K562 (cell line): ENCODE data around the gene MSH2. TPM values are rescaled to one million over a fixed set of nuclear protein-coding genes. Genes with fewer than 3 reads are reported as not detected.

ENCODE experiments used
- ATAC-seq: fragments of 200-7000 bp; cut with Tn5 transposase; 3 replicates; pipeline ENCODE4 v1.9.1; 2020; ENCODE audit warnings: moderate library complexity
- BruUV-seq: library from RNA; stranded (reverse); fragments of 400-500 nt; replicated peaks from 2 replicates; lab custom pipeline; 2021; lab: Mats Ljungman, UMichigan
- CTCF ChIA-PET: fragments of 300-600 bp; formaldehyde crosslinking; extraction: SDS; loops from one replicate; lab custom pipeline; 2021; ENCODE audit warnings: low intra/inter-chr PET ratio; lab: Yijun Ruan, JAX
- POLR2A ChIA-PET: fragments of 300-600, 350-650 bp; sonication (Branson Sonifier 250); formaldehyde crosslinking; extraction: SDS; loops from one replicate; lab custom pipeline; 2021; ENCODE audit warnings: antibody characterized with exemption, inconsistent platforms; lab: Yijun Ruan, JAX
- DNase-seq, 4 experiments: peaks; one replicate each; pipeline versions ENCODE4 v3.0.0 to v3.0.0-alpha.2; 2011 to 2018; ENCODE audit warnings: low spot score in 3 of 4, mixed read lengths in 3 of 4; ENCODE audit errors: extremely low read depth in 1 of 4
- FAIRE-seq: peaks from 2 replicates; lab custom pipeline; 2011; peaks lifted over from hg19 to GRCh38; lab: Jason Lieb, UNC
- H2AFZ ChIP-seq: 2 replicates; pipeline ENCODE4 v1.6.0; 2011; ENCODE audit warnings: low read depth, low read length, control low read depth, inconsistent platforms
- H3K27ac ChIP-seq: fragments of 200-600 bp; 3 replicates; pipeline ENCODE4 v1.8.0; 2011; ENCODE audit warnings: low read depth, mild to moderate bottlenecking, control low read depth, inconsistent platforms, low read length, moderate library complexity, mixed read lengths; ENCODE audit errors: extremely low read depth
- H3K27me3 ChIP-seq, 2 experiments: fragments of 300-600 bp in 1 of 2; 2 replicates in 1 of 2; 3 replicates in 1 of 2; pipeline versions ENCODE4 v1.6.0 to v1.8.0; 2011; ENCODE audit warnings: inconsistent platforms in 2 of 2, low read length in 2 of 2, mild to moderate bottlenecking in 1 of 2, mixed read lengths in 1 of 2, moderate library complexity in 1 of 2; ENCODE audit not compliant: control insufficient read depth in 2 of 2, insufficient read depth in 2 of 2
- H3K36me3 ChIP-seq: fragments of 300-600 bp; 3 replicates; pipeline ENCODE4 v1.8.0; 2011; ENCODE audit warnings: mild to moderate bottlenecking, low read length, inconsistent platforms; ENCODE audit not compliant: control insufficient read depth, insufficient read depth
- H3K4me1 ChIP-seq, 2 experiments: fragments of 200-600 bp in 1 of 2; replicated peaks in 1 of 2; 2 replicates in 1 of 2; 3 replicates in 1 of 2; pipeline versions ENCODE4 v1.5.1 to v1.8.0; 2011; ENCODE audit warnings: inconsistent platforms in 2 of 2, low read length in 2 of 2, mild to moderate bottlenecking in 1 of 2, mixed read lengths in 1 of 2, moderate library complexity in 1 of 2; ENCODE audit not compliant: control insufficient read depth in 2 of 2, insufficient read depth in 2 of 2
- H3K4me2 ChIP-seq: 2 replicates; pipeline ENCODE4 v1.6.1; 2011; ENCODE audit warnings: low read length, control low read depth, inconsistent platforms, mixed read lengths; ENCODE audit not compliant: insufficient read depth
- H3K4me3 ChIP-seq: fragments of 200-600 bp; sonication (generic), shearing (Covaris generic); 2 replicates; pipeline ENCODE4 v1.5.1; 2016; ENCODE audit warnings: control low read depth, inconsistent platforms
- H3K79me2 ChIP-seq: fragments of 200-600 bp; 3 replicates; pipeline ENCODE4 v1.8.0; 2011; ENCODE audit warnings: low read length, inconsistent platforms; ENCODE audit not compliant: control insufficient read depth, insufficient read depth
- H3K9ac ChIP-seq, 2 experiments: 2 replicates each; pipeline versions ENCODE4 v1.6.0 to v1.6.1; 2011; ENCODE audit warnings: low read depth in 2 of 2, low read length in 2 of 2, control low read depth in 1 of 2, inconsistent platforms in 1 of 2, mild to moderate bottlenecking in 1 of 2, mixed read lengths in 1 of 2; ENCODE audit not compliant: insufficient read depth in 1 of 2
- H3K9me1 ChIP-seq: one replicate; pipeline ENCODE4 v1.6.0; 2011; ENCODE audit warnings: inconsistent platforms, mild to moderate bottlenecking, low read length, moderate library complexity; ENCODE audit not compliant: control insufficient read depth, insufficient read depth
- H3K9me3 ChIP-seq: replicated peaks from 2 replicates; pipeline ENCODE4 v1.5.1; 2011; ENCODE audit warnings: low read depth, low read length, inconsistent platforms; ENCODE audit not compliant: control insufficient read depth, insufficient read depth
- H4K20me1 ChIP-seq: replicated peaks from 2 replicates; pipeline ENCODE4 v1.6.1; 2011; ENCODE audit warnings: low read length, inconsistent platforms, mixed read lengths; ENCODE audit not compliant: control insufficient read depth, insufficient read depth
- ARID2 ChIP-seq: fragments of 450-650 bp; IDR thresholded peaks from 2 replicates; pipeline ENCODE4 v1.6.1; 2017; ENCODE audit warnings: antibody characterized with exemption, mild to moderate bottlenecking
- CBFA2T3 ChIP-seq: fragments of 450-650 bp; IDR thresholded peaks from 2 replicates; pipeline ENCODE4 v1.6.1; 2017
- ELF4 ChIP-seq: fragments of 450-650 bp; formaldehyde crosslinking; IDR thresholded peaks from 2 replicates; pipeline ENCODE4 v1.4.0; 2022; ENCODE audit warnings: missing genetic modification characterization
- KLF6 ChIP-seq: fragments of 250-450 bp; sonication (Bioruptor Pico); IDR thresholded peaks from 2 replicates; pipeline ENCODE4 v1.4.0; 2020; ENCODE audit warnings: mild to moderate bottlenecking, moderate library complexity, borderline replicate concordance
- MCM3 ChIP-seq: fragments of 450-650 bp; IDR thresholded peaks from 2 replicates; pipeline ENCODE4 v1.6.1; 2016
- MEIS2 ChIP-seq: fragments of 450-650 bp; IDR thresholded peaks from 2 replicates; pipeline ENCODE4 v1.6.1; 2014; ENCODE audit warnings: mild to moderate bottlenecking; ENCODE audit not compliant: partially characterized antibody
- RCOR1 ChIP-seq, 2 experiments: IDR thresholded peaks; 2 replicates each; pipeline ENCODE4 v1.6.1; 2012; ENCODE audit warnings: low read depth in 2 of 2, low read length in 2 of 2, borderline replicate concordance in 1 of 2, improper control_type of control experiment in 1 of 2
- SMAD3 ChIP-seq: fragments of 450-650 bp; formaldehyde crosslinking; conservative IDR thresholded peaks from 2 replicates; pipeline ENCODE4 v1.4.0; 2020; ENCODE audit warnings: mild to moderate bottlenecking
- ZBTB40 ChIP-seq, 2 experiments: fragments of 450-650 bp in 1 of 2; sonication (generic) in 1 of 2; formaldehyde crosslinking in 1 of 2; IDR thresholded peaks; 2 replicates each; pipeline versions ENCODE4 v1.7.1 to v1.9.0; 2016 to 2022; ENCODE audit warnings: inconsistent platforms in 1 of 2, mild to moderate bottlenecking in 1 of 2, missing genetic modification reagents in 1 of 2
- ZNF212 ChIP-seq: fragments of 450-650 bp; formaldehyde crosslinking; IDR thresholded peaks from 2 replicates; pipeline ENCODE4 v1.4.0; 2020; ENCODE audit warnings: mild to moderate bottlenecking
- ZNF551 ChIP-seq: fragments of 250-450 bp; sonication (Bioruptor Pico); IDR thresholded peaks from 2 replicates; pipeline ENCODE4 v1.5.0; 2021; ENCODE audit warnings: mild to moderate bottlenecking, moderate library complexity
- WGBS: fragments of 100-300 bp; shearing (Covaris generic); methylation state at CpG from one replicate; pipeline ENCODE4 v1.1.6; 2016; ENCODE audit warnings: low coverage, mixed read lengths; ENCODE audit not compliant: insufficient coverage; ENCODE audit errors: missing lambda C conversion rate; 5-methylcytosine and 5-hydroxymethylcytosine counted together
- in situ Hi-C: fragments of 300-500 bp; cut with MboI; formaldehyde crosslinking; loops from 4 replicates; pipeline ENCODE4 v1.15.0; 2018; ENCODE audit warnings: inconsistent platforms, mixed read lengths
- intact Hi-C: fragments of 100-400 bp; cut with micrococcal nuclease; formaldehyde crosslinking; loops from 2 replicates; pipeline ENCODE4 v1.14.2; 2022
- polyA plus RNA-seq, 8 experiments: library from polyadenylated mRNA; depleted of rRNA in 4 of 8; stranded (reverse) in 5 of 8; unstranded in 3 of 8; fragments of >200 nt; fragmentation: Nextera tagmentation in 2 of 8; fragmentation: Illumina TruSeq in 1 of 8; extraction: Ambion mirVana in 2 of 8; extraction: Trizol in 1 of 8; gene quantifications; 2 replicates each; pipeline versions ENCODE4 v1.2.1 to v1.2.3, GENCODE V29; 2011 to 2014; ENCODE audit warnings: inconsistent platforms in 1 of 8, missing spikeins in 1 of 8
- total RNA-seq, 7 experiments: library from RNA; depleted of rRNA in 6 of 7; stranded (reverse); fragments of >200 nt in 6 of 7; fragmentation: Illumina TruSeq in 2 of 7; extraction: Trizol in 2 of 7; gene quantifications; 2 replicates each; pipeline versions ENCODE4 v1.2.1 to v1.2.3, GENCODE V29; 2011 to 2021; ENCODE audit warnings: low replicate concordance in 1 of 7
- TF ChIP-seq, protein P1 (sequence below): sonication (generic); IDR thresholded peaks from 2 replicates; pipeline ENCODE4 v1.6.1; 2016

Gene MSH2
- total and polyA plus RNA-seq, 9 of the 15 experiments (the other 6 are each of a cell fraction or from before 2014, with no cell fraction given) = 51.8 to 139 (median 113) TPM

DNA sequence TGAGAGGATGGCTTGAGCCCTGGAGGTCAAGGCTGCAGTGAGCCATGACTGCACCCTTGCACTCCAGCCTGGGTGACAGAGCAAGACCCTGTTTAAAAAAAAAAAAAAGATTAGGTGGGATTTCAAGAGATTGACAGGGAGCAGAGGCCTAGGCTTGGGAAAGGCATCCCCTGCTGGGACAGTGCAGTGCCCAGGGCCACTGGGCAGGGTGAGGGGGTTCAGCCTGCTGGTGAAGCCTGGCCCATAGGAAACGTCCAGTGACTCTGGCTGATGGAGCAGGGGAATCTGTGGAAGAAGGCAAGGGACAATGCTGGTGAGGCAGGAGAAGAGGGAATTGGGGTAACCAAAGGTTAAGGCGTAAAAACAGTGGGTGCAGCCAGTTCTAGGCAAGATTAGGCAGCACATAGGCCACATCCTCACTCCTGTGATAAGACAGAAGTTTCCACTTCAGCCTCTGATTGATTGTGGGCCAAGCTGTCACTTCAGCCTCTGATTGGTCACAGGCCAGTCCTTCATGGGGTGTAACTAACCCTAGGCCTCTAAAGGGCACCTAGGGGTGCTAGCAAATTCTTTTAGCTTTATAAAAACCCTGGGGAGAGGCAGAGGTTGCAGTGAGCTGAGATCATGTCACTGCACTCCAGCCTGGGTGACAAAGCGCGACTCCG, 128.6 kb downstream of the MSH2 start:
- no peak overlapping the region for H3K4me3 ChIP-seq
- H2AFZ ChIP-seq = no peak overlapping the region
- peak; percentile 29 for FAIRE-seq
- ATAC-seq = peak; percentile 42; the same call in 2 of the 3 replicates
- no peaks in the 10 kb centered on the region for H3K9me3 ChIP-seq
- H3K27me3 ChIP-seq = peaks cover 14 to 55% of the 10 kb centered on the region in 2 experiments; a peak in 3 of 5 replicates
- CTCF ChIA-PET = interaction anchor here (0.7 kb wide), 1 partner anchor 10 kb away, joined by 3 read pairs; no protein-coding TSS in a partner anchor
- H3K27ac ChIP-seq = no peak overlapping the region
- no peak overlapping the region for H3K4me2 ChIP-seq
- no peaks in the 10 kb centered on the region for H3K9me1 ChIP-seq
- H4K20me1 ChIP-seq = no peaks in the 10 kb centered on the region; the same call in none of the 2 replicates
- intact Hi-C loops (no loop called here), in situ Hi-C loops (no loop called here)
- DNase-seq = peak in 1 of 4 experiments; percentile 29
- POLR2A ChIA-PET = no interaction called here
- H3K4me1 ChIP-seq = peaks cover 2 to 4% of the 10 kb centered on the region in 2 experiments; a peak in 3 of 5 replicates
- H3K79me2 ChIP-seq = no peaks in the 10 kb centered on the region
- no peak overlapping the region for H3K9ac ChIP-seq
- 24% methylated on average over 5 of the region's 5 CpGs for WGBS
- H3K36me3 ChIP-seq = no peaks in the 10 kb centered on the region
- BruUV-seq = no TSS peak
- TF ChIP-seq ZNF551 (CRISPR knock-in tag) (no peak), CBFA2T3 (peak; percentile 25; the same call in 1 of the 2 replicates), MCM3 (no peak), RCOR1 (IDR thresholded peaks at IDR 0.05; ENCODE audit: borderline replicate concordance in 1 of 2, low read depth in 2 of 2, low read length in 2 of 2) (0 out of 4 replicates have a peak, but pooled peaks of 1 of the 2 experiments have one; percentile 24), KLF6 (CRISPR knock-in tag) (no peak), ELF4 (CRISPR knock-in tag) (no peak), ZBTB40 (IDR thresholded peaks at IDR 0.05) (no peak), ZBTB40 (CRISPR knock-in tag; IDR thresholded peaks at IDR 0.05) (no peak), MEIS2 (peak; percentile 89), SMAD3 (CRISPR knock-in tag) (no peak), ARID2 (no peak), ZNF212 (no peak)
- TF ChIP-seq, protein P1, sequence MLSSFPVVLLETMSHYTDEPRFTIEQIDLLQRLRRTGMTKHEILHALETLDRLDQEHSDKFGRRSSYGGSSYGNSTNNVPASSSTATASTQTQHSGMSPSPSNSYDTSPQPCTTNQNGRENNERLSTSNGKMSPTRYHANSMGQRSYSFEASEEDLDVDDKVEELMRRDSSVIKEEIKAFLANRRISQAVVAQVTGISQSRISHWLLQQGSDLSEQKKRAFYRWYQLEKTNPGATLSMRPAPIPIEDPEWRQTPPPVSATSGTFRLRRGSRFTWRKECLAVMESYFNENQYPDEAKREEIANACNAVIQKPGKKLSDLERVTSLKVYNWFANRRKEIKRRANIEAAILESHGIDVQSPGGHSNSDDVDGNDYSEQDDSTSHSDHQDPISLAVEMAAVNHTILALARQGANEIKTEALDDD = peak; percentile 46; the same call in 1 of the 2 replicates
